ENCODE data around the gene MMP17.

DNA sequence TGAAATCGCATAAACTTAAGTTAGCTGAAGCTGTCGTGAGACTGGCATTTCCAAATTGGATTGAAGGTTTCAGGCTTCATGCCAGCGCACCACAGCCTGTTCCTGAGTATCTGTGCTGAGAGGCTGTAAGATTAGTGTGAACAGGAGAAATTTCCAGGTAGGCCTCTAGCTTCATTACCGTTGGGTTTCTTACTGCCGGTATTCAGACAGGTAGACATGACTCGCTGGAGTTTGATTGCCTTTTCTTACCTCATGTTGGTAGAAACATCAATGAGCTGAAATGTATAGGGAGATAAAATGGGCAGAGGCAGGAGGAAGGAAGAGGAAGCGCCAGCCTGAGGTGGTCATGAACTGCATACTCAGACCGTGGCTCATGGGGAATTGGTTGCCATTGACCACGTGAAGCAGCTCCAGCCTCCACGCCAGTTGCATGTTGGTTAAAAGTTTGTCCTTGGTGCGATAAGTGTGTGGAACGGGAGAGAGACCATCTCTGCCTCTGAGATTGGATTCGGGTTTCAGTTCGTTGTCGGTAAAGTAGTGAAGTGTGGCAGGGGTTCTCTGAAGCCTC is 42.3 kb upstream of the MMP17 start:
- TF ChIP-seq, protein P1, sequence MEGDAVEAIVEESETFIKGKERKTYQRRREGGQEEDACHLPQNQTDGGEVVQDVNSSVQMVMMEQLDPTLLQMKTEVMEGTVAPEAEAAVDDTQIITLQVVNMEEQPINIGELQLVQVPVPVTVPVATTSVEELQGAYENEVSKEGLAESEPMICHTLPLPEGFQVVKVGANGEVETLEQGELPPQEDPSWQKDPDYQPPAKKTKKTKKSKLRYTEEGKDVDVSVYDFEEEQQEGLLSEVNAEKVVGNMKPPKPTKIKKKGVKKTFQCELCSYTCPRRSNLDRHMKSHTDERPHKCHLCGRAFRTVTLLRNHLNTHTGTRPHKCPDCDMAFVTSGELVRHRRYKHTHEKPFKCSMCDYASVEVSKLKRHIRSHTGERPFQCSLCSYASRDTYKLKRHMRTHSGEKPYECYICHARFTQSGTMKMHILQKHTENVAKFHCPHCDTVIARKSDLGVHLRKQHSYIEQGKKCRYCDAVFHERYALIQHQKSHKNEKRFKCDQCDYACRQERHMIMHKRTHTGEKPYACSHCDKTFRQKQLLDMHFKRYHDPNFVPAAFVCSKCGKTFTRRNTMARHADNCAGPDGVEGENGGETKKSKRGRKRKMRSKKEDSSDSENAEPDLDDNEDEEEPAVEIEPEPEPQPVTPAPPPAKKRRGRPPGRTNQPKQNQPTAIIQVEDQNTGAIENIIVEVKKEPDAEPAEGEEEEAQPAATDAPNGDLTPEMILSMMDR (conservative IDR thresholded peaks at IDR 0.05 in 1 of 2, IDR thresholded peaks at IDR 0.05 in 1 of 2; ENCODE audit: low read depth in 1 of 2, low read length in 2 of 2) = no peak
- no peak for TF ChIP-seq EZH2 (IDR thresholded peaks at IDR 0.05; ENCODE audit: low read length, missing control alignments)

Data from fibroblast of lung (primary cell).